ENCODE measurements around the gene CD80.

CD80 gene

DNA sequence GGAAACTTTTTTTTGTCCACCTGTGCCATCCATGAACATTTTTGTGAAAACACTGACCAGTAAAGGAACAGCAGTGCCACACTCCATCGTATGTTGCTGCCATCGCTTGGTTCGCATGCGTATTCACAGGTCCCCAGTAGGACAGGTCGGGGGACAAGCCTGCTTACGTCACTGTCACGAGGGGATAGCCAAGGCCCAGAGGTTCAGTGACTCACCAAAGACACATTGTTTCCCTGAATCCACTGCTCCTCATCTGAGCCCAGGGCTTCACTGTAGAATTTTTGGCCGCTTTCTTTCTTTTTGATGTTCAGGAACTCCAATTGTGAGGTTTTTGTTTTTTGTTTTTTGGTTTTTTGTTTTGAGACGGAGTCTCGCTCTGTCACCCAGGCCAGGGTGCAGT lies 25.8 kb upstream of the CD80 start:
- H3K4me1 ChIP-seq (ENCODE audit: insufficient read depth, poor library complexity, severe bottlenecking) = no peaks in the 10 kb centered on the region
- H3K27ac ChIP-seq (ENCODE audit: poor library complexity, severe bottlenecking) = no peak overlapping the region
- H3K4me3 ChIP-seq (ENCODE audit: severe bottlenecking) = no peak overlapping the region
- H3K9me3 ChIP-seq (ENCODE audit: severe bottlenecking) = no peaks in the 10 kb centered on the region
- no peaks in the 10 kb centered on the region for H3K36me3 ChIP-seq (ENCODE audit: low read depth)
- TF ChIP-seq, protein P1, sequence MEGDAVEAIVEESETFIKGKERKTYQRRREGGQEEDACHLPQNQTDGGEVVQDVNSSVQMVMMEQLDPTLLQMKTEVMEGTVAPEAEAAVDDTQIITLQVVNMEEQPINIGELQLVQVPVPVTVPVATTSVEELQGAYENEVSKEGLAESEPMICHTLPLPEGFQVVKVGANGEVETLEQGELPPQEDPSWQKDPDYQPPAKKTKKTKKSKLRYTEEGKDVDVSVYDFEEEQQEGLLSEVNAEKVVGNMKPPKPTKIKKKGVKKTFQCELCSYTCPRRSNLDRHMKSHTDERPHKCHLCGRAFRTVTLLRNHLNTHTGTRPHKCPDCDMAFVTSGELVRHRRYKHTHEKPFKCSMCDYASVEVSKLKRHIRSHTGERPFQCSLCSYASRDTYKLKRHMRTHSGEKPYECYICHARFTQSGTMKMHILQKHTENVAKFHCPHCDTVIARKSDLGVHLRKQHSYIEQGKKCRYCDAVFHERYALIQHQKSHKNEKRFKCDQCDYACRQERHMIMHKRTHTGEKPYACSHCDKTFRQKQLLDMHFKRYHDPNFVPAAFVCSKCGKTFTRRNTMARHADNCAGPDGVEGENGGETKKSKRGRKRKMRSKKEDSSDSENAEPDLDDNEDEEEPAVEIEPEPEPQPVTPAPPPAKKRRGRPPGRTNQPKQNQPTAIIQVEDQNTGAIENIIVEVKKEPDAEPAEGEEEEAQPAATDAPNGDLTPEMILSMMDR (IDR thresholded peaks at IDR 0.05; ENCODE audit: poor library complexity, severe bottlenecking) = no peak
- ATAC-seq (ENCODE audit: low read depth) (no peak), DNase-seq (ENCODE audit: low spot score) (no peak)
- H3K27me3 ChIP-seq (ENCODE audit: insufficient read depth, poor library complexity, severe bottlenecking) = no peaks in the 10 kb centered on the region

DNA sequence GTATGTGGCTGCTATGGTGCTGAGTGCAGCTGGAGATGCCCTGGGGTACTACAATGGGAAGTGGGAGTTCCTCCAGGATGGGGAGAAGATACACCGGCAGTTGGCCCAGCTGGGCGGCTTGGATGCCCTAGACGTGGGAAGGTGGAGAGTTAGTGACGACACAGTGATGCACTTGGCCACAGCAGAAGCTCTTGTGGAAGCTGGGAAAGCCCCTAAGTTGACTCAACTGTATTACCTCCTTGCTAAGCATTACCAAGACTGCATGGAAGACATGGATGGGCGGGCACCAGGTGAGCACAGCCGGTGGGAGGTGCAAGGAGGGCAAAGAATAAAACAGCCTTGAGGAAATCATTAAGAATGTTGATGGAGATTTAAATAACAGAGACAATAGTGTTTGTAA lies 22.8 kb upstream of the CD80 start:
- Histone ChIP-seq H3K27ac (ENCODE audit: poor library complexity, severe bottlenecking) (no peak overlapping the region), H3K36me3 (ENCODE audit: low read depth) (no peaks in the 10 kb centered on the region), H3K4me3 (ENCODE audit: severe bottlenecking) (no peak overlapping the region), H3K27me3 (ENCODE audit: insufficient read depth, poor library complexity, severe bottlenecking) (no peaks in the 10 kb centered on the region), H3K4me1 (ENCODE audit: insufficient read depth, poor library complexity, severe bottlenecking) (peaks cover 7% of the 10 kb centered on the region), H3K9me3 (ENCODE audit: severe bottlenecking) (no peaks in the 10 kb centered on the region)
- ATAC-seq (ENCODE audit: low read depth) = no peak
- TF ChIP-seq, protein P1 (IDR thresholded peaks at IDR 0.05; ENCODE audit: poor library complexity, severe bottlenecking) = no peak
- no peak for DNase-seq (ENCODE audit: low spot score)

DNA sequence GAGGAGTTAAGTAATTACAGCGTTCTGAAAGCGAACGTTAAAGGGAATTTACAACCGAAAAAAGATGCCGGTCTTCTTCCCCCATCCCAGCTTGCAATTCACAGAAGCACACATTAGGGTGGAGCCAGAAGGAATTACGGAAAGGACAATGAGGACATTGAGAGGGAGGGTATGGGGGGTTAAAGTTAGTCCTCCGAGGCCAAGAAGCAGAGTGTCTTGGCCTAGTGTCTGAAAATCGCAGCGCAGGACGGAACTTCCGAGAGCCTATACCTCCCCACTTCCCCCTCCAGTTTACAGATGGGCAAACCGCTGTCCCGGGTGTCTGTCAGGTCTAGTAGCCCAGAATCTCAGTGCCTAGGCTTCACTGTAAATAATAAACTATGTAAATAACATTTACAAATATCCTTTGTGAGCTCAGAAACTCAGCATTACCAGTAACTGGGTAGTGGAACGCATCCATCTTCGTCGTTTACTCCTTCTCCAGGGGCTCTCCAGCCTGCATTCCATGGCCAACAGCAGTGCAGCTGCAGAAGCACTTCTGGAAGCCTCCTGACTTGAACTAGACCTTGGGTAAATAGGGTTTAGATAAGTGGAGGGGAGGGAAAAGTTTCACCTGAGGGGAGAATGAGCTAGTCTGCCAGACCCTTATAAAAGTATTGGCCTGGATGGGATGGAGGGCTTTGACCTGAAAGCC lies 20.8 kb upstream of the CD80 start:
- no peak for ATAC-seq (ENCODE audit: low read depth)
- H3K4me3 ChIP-seq (ENCODE audit: severe bottlenecking) = peak overlapping the region; percentile 57
- peaks cover 7% of the 10 kb centered on the region for H3K4me1 ChIP-seq (ENCODE audit: insufficient read depth, poor library complexity, severe bottlenecking)
- no peaks in the 10 kb centered on the region for H3K27me3 ChIP-seq (ENCODE audit: insufficient read depth, poor library complexity, severe bottlenecking)
- no peaks in the 10 kb centered on the region for H3K36me3 ChIP-seq (ENCODE audit: low read depth)
- H3K27ac ChIP-seq (ENCODE audit: poor library complexity, severe bottlenecking) = no peak overlapping the region
- TF ChIP-seq, protein P1 (IDR thresholded peaks at IDR 0.05; ENCODE audit: poor library complexity, severe bottlenecking) = no peak
- H3K9me3 ChIP-seq (ENCODE audit: severe bottlenecking) = no peaks in the 10 kb centered on the region
- no peak for DNase-seq (ENCODE audit: low spot score)

DNA sequence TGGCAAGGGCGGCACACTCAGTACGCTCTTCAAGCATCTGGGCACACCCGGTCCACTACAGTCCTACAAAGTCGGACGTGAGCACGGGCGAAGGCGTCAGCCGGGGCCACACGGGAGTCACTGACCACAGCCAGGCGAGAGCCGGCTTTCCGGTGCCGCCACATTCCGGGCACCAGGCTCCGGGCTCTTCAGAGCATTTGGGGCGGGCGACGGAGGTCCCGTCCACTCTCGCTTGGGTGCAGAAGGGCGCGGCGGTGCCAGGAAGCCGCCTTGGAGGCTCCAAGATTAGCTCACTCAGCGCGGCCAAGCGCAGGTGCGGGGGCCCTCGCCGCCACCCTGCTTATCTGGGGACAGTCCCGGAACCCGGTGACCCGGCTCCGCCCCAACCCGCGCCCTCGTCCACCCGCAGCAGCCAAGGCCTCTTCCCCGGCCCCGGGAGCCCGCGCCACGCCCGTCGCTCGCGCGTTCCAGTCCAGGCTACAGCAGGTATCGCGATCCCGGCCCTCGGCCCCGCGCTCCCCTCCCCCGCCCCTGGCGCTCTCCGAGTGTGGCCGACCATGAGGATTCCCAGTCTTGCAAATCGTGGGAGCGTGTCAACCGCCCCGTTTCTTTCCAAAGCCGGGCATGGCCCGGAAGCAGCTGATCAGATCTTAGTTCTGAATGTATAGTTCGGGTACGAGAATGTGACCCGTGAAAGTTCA lies 20.1 kb upstream of the CD80 start, which contains the start of gene ADPRH:
Gene ADPRH (plus strand): TSS at position 127 of the 701 bp plus-strand sequence. CDS start 2,678 bp downstream, outside the sequence.
- DNase-seq (ENCODE audit: low spot score) (no peak), ATAC-seq (ENCODE audit: low read depth) (peak; percentile 94)
- no peak within 1 kb of the TSS for H3K27ac ChIP-seq (ENCODE audit: poor library complexity, severe bottlenecking)
- H3K4me3 ChIP-seq (ENCODE audit: severe bottlenecking) = peak within 1 kb of the TSS; percentile 57
- no peaks in the 10 kb centered on the region for H3K9me3 ChIP-seq (ENCODE audit: severe bottlenecking)
- TF ChIP-seq, protein P1 (IDR thresholded peaks at IDR 0.05; ENCODE audit: poor library complexity, severe bottlenecking) = no peak
- no peaks in the 10 kb centered on the region for H3K36me3 ChIP-seq (ENCODE audit: low read depth)
- no peaks in the 10 kb centered on the region for H3K27me3 ChIP-seq (ENCODE audit: insufficient read depth, poor library complexity, severe bottlenecking)
- H3K4me1 ChIP-seq (ENCODE audit: insufficient read depth, poor library complexity, severe bottlenecking) = peaks cover 7% of the 10 kb centered on the region

DNA sequence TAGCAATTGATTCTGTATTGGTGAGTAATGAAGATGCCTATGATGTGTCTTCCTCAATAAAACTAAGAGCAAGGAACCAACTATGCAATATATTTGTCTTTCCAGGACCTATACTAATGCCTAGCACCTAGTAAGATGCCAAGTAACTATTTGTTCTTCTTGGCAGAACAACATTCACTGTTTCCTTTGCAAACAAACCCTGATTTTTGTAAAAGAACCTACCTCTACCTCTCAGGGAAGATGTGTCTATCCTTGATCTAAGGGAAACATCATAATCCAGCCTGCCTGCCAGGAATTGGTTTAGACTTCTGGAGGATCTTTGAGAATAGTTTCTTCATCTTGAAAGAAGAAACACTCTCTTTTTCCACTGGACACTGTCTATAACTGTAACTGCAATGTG lies 16.1 kb upstream of the CD80 start:
- H3K4me3 ChIP-seq (ENCODE audit: severe bottlenecking) = no peak overlapping the region
- no peaks in the 10 kb centered on the region for H3K9me3 ChIP-seq (ENCODE audit: severe bottlenecking)
- no peak for ATAC-seq (ENCODE audit: low read depth)
- TF ChIP-seq, protein P1 (IDR thresholded peaks at IDR 0.05; ENCODE audit: poor library complexity, severe bottlenecking) = no peak
- H3K27me3 ChIP-seq (ENCODE audit: insufficient read depth, poor library complexity, severe bottlenecking) = no peaks in the 10 kb centered on the region
- H3K27ac ChIP-seq (ENCODE audit: poor library complexity, severe bottlenecking) = no peak overlapping the region
- DNase-seq (ENCODE audit: low spot score) = no peak
- no peaks in the 10 kb centered on the region for H3K36me3 ChIP-seq (ENCODE audit: low read depth)
- peaks cover 7% of the 10 kb centered on the region for H3K4me1 ChIP-seq (ENCODE audit: insufficient read depth, poor library complexity, severe bottlenecking)
